ENCODE results near the gene LDLRAD4.

DNA sequence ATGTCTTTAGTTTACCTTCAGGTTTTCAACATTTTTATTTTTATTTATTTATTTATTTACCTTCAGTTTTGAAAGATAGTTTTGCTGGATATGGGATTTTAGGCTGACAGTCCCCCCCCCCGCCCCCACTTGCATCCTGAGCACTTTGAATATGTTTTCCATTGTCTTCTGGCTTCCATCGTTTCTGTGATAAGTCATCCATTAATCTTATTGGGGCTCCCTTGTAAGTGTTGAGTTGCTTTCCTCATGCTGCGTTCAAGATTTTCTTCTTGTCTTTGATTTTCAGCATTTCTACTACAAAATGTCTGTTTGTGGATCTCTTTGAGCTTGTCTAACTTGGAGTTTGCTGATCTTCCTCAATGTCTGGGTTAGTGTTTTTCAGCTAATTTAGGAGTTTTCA lies 19.4 kb upstream of the LDLRAD4 start:
- TF ChIP-seq EZH2 (IDR thresholded peaks at IDR 0.05; ENCODE audit: borderline replicate concordance, low read depth, low read length, poor library complexity, severe bottlenecking): no peak
- TF ChIP-seq, protein P1, sequence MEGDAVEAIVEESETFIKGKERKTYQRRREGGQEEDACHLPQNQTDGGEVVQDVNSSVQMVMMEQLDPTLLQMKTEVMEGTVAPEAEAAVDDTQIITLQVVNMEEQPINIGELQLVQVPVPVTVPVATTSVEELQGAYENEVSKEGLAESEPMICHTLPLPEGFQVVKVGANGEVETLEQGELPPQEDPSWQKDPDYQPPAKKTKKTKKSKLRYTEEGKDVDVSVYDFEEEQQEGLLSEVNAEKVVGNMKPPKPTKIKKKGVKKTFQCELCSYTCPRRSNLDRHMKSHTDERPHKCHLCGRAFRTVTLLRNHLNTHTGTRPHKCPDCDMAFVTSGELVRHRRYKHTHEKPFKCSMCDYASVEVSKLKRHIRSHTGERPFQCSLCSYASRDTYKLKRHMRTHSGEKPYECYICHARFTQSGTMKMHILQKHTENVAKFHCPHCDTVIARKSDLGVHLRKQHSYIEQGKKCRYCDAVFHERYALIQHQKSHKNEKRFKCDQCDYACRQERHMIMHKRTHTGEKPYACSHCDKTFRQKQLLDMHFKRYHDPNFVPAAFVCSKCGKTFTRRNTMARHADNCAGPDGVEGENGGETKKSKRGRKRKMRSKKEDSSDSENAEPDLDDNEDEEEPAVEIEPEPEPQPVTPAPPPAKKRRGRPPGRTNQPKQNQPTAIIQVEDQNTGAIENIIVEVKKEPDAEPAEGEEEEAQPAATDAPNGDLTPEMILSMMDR (conservative IDR thresholded peaks at IDR 0.05; ENCODE audit: low read depth, low read length): no peak

Data from A673 (cell line).